ENCODE data around the gene NPHS1. TPM values are rescaled to one million over a fixed set of nuclear protein-coding genes. Genes with fewer than 3 reads are reported as not detected.
"Not testable (repeated sequence)": the region's sequence is repeated elsewhere in the genome, so short reads cannot be mapped to it uniquely, and the experiment has no call there.

Gene NPHS1
- total and polyA plus RNA-seq, 8 donors: 0.10 to 17.9 (median 0.49) TPM; not detected in 2

- no peak for TF ChIP-seq CTCF (IDR thresholded peaks at IDR 0.05)
- Histone ChIP-seq H3K27me3 (peaks cover 8 to 71% (median 43%) of the 10 kb centered on the region in 3 donors), H3K4me3 (no peak overlapping the region), H3K36me3 (no peaks in the 10 kb centered on the region), H3K27ac (no peak overlapping the region), H3K4me1 (peaks cover 13 to 32% (median 21%) of the 10 kb centered on the region in 4 donors), H3K9me3 (peaks cover 0 to 15% (median 14%) of the 10 kb centered on the region in 4 donors)
- no peak for DNase-seq
- intact Hi-C loops (cut with DNase I; ENCODE audit: low total_unique reads): no loop called here
- WGBS, 5 donors: 81 to 91% (median 85%) methylated on average over 4 of the region's 4 CpGs
These were observed 9.5 kb downstream of the NPHS1 start for GRCh38 chr19:35842666-35843272.

- Histone ChIP-seq H3K9me3 (peaks cover 0 to 15% (median 14%) of the 10 kb centered on the region in 4 donors), H3K36me3 (no peaks in the 10 kb centered on the region), H3K4me1 (peaks cover 13 to 32% (median 21%) of the 10 kb centered on the region in 4 donors), H3K4me3 (no peak overlapping the region), H3K27me3 (peaks cover 8 to 66% (median 41%) of the 10 kb centered on the region in 3 donors), H3K27ac (no peak overlapping the region)
- no peak for TF ChIP-seq CTCF (IDR thresholded peaks at IDR 0.05)
- DNase-seq: no peak
- intact Hi-C loops (cut with DNase I; ENCODE audit: low total_unique reads): no loop called here
- 72 to 85% (median 83%) methylated on average over 5 to 13 of the region's 13 CpGs for WGBS, 5 donors
These were observed 10.2 kb downstream of the NPHS1 start for GRCh38 chr19:35841961-35842595.

GRCh38 chr19:35836096-35836495 is 16.2 kb downstream of the NPHS1 start:
- intact Hi-C loops (cut with DNase I; ENCODE audit: low total_unique reads); H3K36me3 ChIP-seq; H3K4me1 ChIP-seq; H3K27ac ChIP-seq; H3K4me3 ChIP-seq; DNase-seq: not testable (repeated sequence)
- peaks cover 0 to 15% (median 14%) of the 10 kb centered on the region in 4 donors for H3K9me3 ChIP-seq
- WGBS, 5 donors: 48 to 64% (median 54%) methylated on average over 11 of the region's 11 CpGs
- peaks cover 0 to 54% (median 28%) of the 10 kb centered on the region in 3 donors for H3K27me3 ChIP-seq

GRCh38 chr19:35833972-35834371 is 18.3 kb downstream of the NPHS1 start:
- intact Hi-C loops (cut with DNase I; ENCODE audit: low total_unique reads): no loop called here
- Histone ChIP-seq H3K27me3 (peaks cover 0 to 71% (median 30%) of the 10 kb centered on the region in 3 donors), H3K9me3 (peaks cover 0 to 11% (median 10%) of the 10 kb centered on the region in 4 donors), H3K27ac (no peak overlapping the region), H3K36me3 (no peaks in the 10 kb centered on the region), H3K4me1 (no peaks in the 10 kb centered on the region), H3K4me3 (no peak overlapping the region)
- no peak for DNase-seq
- TF ChIP-seq POLR2AphosphoS5 (IDR thresholded peaks at IDR 0.05): no peak
- no peak for TF ChIP-seq EP300 (IDR thresholded peaks at IDR 0.05)
- TF ChIP-seq POLR2A (IDR thresholded peaks at IDR 0.05): no peak
- TF ChIP-seq CTCF (IDR thresholded peaks at IDR 0.05): no peak
- 53 to 62% (median 59%) methylated on average over 7 of the region's 7 CpGs for WGBS, 5 donors

GRCh38 chr19:35832054-35832453 is 20.2 kb downstream of the NPHS1 start:
- no peak overlapping the region for H3K27ac ChIP-seq
- intact Hi-C loops (cut with DNase I; ENCODE audit: low total_unique reads): no loop called here
- no peak for DNase-seq
- H3K36me3 ChIP-seq: no peaks in the 10 kb centered on the region
- H3K4me3 ChIP-seq: no peak overlapping the region
- H3K4me1 ChIP-seq: no peaks in the 10 kb centered on the region
- no peaks in the 10 kb centered on the region for H3K9me3 ChIP-seq
- peaks cover 0 to 85% (median 26%) of the 10 kb centered on the region in 3 donors for H3K27me3 ChIP-seq
- WGBS, 5 donors: 47 to 59% (median 52%) methylated on average over 4 of the region's 4 CpGs
- TF ChIP-seq CTCF (IDR thresholded peaks at IDR 0.05) (no peak), EP300 (IDR thresholded peaks at IDR 0.05) (no peak), POLR2A (IDR thresholded peaks at IDR 0.05) (no peak), POLR2AphosphoS5 (IDR thresholded peaks at IDR 0.05) (no peak)

Measured in stomach (tissue), 9 donors.